ENCODE data around the gene DNAAF1. TPM values are rescaled to one million over a fixed set of nuclear protein-coding genes. Genes with fewer than 3 reads are reported as not detected.

DNAAF1 gene
- total and polyA plus RNA-seq, 2 experiments from 2014 or later = 0.42 TPM

DNA sequence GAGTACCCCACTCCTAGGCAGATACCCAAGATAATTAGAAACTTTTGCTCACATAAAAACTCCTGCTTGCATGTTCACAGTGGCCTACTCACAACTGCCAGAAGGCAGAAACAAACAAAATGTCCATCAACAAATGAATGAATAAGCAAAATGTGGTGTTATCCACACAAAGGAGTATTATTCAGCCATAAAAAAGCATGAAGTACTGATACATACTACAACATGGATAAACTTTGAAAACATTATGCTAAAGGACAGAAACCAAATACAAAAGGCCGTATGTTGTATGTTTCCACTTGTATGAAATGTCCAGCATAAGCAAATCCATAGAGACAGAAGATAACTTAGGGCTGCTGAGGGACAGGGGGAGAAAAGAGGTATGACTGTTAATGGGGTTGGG lies 2.0 kb upstream of the DNAAF1 start:
- no peak overlapping the region for H2AFZ ChIP-seq
- H3K9me2 ChIP-seq (ENCODE audit: insufficient read depth) = no peaks in the 10 kb centered on the region
- H3K27ac ChIP-seq (ENCODE audit: low read depth) = no peak overlapping the region
- H3K27me3 ChIP-seq (ENCODE audit: insufficient read depth) = peaks cover 12% of the 10 kb centered on the region; the same call in 1 of the 2 replicates
- peaks cover 28% of the 10 kb centered on the region for H3K4me1 Mint-ChIP-seq
- DNase-seq (ENCODE audit: low spot score) = no peak
- H3K4me1 ChIP-seq (ENCODE audit: insufficient read depth) = peaks cover 28% of the 10 kb centered on the region
- H3K9me3 Mint-ChIP-seq = no peaks in the 10 kb centered on the region
- H3K36me3 Mint-ChIP-seq (ENCODE audit: low read depth) = peaks cover 6% of the 10 kb centered on the region
- peak overlapping the region; percentile 97; the same call in 2 of the 3 replicates for H3K4me3 Mint-ChIP-seq
- peak overlapping the region; percentile 97; the same call in 1 of the 2 replicates for H3K4me2 ChIP-seq
- TF ChIP-seq ZNF114 (CRISPR knock-in tag; IDR thresholded peaks at IDR 0.05) (no peak), STAT1 (IDR thresholded peaks at IDR 0.05; ENCODE audit: unreplicated experiment) (no peak), POLR2AphosphoS5 (IDR thresholded peaks at IDR 0.05; ENCODE audit: low read depth) (no peak), ZNF331 (CRISPR knock-in tag; IDR thresholded peaks at IDR 0.05; ENCODE audit: low read depth) (no peak), CREB1 (CRISPR knock-in tag; IDR thresholded peaks at IDR 0.05; ENCODE audit: low read depth) (no peak), EZH2phosphoT487 (IDR thresholded peaks at IDR 0.05; ENCODE audit: unreplicated experiment) (no peak), EZH2 (IDR thresholded peaks at IDR 0.05; ENCODE audit: low read depth, unreplicated experiment) (no peak)
- TF ChIP-seq, protein P1, sequence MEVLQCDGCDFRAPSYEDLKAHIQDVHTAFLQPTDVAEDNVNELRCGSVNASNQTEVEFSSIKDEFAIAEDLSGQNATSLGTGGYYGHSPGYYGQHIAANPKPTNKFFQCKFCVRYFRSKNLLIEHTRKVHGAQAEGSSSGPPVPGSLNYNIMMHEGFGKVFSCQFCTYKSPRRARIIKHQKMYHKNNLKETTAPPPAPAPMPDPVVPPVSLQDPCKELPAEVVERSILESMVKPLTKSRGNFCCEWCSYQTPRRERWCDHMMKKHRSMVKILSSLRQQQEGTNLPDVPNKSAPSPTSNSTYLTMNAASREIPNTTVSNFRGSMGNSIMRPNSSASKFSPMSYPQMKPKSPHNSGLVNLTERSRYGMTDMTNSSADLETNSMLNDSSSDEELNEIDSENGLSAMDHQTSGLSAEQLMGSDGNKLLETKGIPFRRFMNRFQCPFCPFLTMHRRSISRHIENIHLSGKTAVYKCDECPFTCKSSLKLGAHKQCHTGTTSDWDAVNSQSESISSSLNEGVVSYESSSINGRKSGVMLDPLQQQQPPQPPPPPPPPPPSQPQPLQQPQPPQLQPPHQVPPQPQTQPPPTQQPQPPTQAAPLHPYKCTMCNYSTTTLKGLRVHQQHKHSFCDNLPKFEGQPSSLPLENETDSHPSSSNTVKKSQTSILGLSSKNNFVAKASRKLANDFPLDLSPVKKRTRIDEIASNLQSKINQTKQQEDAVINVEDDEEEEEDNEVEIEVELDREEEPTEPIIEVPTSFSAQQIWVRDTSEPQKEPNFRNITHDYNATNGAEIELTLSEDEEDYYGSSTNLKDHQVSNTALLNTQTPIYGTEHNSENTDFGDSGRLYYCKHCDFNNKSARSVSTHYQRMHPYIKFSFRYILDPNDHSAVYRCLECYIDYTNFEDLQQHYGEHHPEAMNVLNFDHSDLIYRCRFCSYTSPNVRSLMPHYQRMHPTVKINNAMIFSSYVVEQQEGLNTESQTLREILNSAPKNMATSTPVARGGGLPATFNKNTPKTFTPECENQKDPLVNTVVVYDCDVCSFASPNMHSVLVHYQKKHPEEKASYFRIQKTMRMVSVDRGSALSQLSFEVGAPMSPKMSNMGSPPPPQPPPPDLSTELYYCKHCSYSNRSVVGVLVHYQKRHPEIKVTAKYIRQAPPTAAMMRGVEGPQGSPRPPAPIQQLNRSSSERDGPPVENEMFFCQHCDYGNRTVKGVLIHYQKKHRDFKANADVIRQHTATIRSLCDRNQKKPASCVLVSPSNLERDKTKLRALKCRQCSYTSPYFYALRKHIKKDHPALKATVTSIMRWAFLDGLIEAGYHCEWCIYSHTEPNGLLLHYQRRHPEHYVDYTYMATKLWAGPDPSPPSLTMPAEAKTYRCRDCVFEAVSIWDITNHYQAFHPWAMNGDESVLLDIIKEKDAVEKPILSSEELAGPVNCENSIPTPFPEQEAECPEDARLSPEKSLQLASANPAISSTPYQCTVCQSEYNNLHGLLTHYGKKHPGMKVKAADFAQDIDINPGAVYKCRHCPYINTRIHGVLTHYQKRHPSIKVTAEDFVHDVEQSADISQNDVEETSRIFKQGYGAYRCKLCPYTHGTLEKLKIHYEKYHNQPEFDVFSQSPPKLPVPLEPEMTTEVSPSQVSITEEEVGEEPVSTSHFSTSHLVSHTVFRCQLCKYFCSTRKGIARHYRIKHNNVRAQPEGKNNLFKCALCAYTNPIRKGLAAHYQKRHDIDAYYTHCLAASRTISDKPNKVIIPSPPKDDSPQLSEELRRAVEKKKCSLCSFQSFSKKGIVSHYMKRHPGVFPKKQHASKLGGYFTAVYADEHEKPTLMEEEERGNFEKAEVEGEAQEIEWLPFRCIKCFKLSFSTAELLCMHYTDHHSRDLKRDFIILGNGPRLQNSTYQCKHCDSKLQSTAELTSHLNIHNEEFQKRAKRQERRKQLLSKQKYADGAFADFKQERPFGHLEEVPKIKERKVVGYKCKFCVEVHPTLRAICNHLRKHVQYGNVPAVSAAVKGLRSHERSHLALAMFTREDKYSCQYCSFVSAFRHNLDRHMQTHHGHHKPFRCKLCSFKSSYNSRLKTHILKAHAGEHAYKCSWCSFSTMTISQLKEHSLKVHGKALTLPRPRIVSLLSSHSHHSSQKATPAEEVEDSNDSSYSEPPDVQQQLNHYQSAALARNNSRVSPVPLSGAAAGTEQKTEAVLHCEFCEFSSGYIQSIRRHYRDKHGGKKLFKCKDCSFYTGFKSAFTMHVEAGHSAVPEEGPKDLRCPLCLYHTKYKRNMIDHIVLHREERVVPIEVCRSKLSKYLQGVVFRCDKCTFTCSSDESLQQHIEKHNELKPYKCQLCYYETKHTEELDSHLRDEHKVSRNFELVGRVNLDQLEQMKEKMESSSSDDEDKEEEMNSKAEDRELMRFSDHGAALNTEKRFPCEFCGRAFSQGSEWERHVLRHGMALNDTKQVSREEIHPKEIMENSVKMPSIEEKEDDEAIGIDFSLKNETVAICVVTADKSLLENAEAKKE (CRISPR knock-in tag; IDR thresholded peaks at IDR 0.05) = no peak
- TF ChIP-seq, protein P2, sequence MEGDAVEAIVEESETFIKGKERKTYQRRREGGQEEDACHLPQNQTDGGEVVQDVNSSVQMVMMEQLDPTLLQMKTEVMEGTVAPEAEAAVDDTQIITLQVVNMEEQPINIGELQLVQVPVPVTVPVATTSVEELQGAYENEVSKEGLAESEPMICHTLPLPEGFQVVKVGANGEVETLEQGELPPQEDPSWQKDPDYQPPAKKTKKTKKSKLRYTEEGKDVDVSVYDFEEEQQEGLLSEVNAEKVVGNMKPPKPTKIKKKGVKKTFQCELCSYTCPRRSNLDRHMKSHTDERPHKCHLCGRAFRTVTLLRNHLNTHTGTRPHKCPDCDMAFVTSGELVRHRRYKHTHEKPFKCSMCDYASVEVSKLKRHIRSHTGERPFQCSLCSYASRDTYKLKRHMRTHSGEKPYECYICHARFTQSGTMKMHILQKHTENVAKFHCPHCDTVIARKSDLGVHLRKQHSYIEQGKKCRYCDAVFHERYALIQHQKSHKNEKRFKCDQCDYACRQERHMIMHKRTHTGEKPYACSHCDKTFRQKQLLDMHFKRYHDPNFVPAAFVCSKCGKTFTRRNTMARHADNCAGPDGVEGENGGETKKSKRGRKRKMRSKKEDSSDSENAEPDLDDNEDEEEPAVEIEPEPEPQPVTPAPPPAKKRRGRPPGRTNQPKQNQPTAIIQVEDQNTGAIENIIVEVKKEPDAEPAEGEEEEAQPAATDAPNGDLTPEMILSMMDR (conservative IDR thresholded peaks at IDR 0.05; ENCODE audit: low read depth in 2 of 2) = no peak
- TF ChIP-seq, protein P3, sequence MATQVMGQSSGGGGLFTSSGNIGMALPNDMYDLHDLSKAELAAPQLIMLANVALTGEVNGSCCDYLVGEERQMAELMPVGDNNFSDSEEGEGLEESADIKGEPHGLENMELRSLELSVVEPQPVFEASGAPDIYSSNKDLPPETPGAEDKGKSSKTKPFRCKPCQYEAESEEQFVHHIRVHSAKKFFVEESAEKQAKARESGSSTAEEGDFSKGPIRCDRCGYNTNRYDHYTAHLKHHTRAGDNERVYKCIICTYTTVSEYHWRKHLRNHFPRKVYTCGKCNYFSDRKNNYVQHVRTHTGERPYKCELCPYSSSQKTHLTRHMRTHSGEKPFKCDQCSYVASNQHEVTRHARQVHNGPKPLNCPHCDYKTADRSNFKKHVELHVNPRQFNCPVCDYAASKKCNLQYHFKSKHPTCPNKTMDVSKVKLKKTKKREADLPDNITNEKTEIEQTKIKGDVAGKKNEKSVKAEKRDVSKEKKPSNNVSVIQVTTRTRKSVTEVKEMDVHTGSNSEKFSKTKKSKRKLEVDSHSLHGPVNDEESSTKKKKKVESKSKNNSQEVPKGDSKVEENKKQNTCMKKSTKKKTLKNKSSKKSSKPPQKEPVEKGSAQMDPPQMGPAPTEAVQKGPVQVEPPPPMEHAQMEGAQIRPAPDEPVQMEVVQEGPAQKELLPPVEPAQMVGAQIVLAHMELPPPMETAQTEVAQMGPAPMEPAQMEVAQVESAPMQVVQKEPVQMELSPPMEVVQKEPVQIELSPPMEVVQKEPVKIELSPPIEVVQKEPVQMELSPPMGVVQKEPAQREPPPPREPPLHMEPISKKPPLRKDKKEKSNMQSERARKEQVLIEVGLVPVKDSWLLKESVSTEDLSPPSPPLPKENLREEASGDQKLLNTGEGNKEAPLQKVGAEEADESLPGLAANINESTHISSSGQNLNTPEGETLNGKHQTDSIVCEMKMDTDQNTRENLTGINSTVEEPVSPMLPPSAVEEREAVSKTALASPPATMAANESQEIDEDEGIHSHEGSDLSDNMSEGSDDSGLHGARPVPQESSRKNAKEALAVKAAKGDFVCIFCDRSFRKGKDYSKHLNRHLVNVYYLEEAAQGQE (IDR thresholded peaks at IDR 0.05; ENCODE audit: unreplicated experiment) = no peak
- TF ChIP-seq, protein P4, sequence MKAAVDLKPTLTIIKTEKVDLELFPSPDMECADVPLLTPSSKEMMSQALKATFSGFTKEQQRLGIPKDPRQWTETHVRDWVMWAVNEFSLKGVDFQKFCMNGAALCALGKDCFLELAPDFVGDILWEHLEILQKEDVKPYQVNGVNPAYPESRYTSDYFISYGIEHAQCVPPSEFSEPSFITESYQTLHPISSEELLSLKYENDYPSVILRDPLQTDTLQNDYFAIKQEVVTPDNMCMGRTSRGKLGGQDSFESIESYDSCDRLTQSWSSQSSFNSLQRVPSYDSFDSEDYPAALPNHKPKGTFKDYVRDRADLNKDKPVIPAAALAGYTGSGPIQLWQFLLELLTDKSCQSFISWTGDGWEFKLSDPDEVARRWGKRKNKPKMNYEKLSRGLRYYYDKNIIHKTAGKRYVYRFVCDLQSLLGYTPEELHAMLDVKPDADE (IDR thresholded peaks at IDR 0.05) = no peak
- ATAC-seq = no peak
- H3F3A ChIP-seq (replicated peaks; ENCODE audit: low read depth) = peaks cover 6% of the 10 kb centered on the region; the same call in 1 of the 2 replicates
- H3K79me2 ChIP-seq (replicated peaks; ENCODE audit: insufficient read depth) = peaks cover 60% of the 10 kb centered on the region
- H3K4me3 ChIP-seq = no peak overlapping the region
- no peaks in the 10 kb centered on the region for H3K36me3 ChIP-seq (ENCODE audit: insufficient read depth)
- H3K27ac Mint-ChIP-seq = no peak overlapping the region
- H3K27me3 Mint-ChIP-seq (ENCODE audit: insufficient read depth, low read depth, poor library complexity) = peaks cover 23% of the 10 kb centered on the region
- peaks cover 20% of the 10 kb centered on the region; the same call in 1 of the 2 replicates for H4K20me1 ChIP-seq (replicated peaks; ENCODE audit: insufficient read depth)
